ENCODE results near the gene SOX30.

Gene SOX30

DNA sequence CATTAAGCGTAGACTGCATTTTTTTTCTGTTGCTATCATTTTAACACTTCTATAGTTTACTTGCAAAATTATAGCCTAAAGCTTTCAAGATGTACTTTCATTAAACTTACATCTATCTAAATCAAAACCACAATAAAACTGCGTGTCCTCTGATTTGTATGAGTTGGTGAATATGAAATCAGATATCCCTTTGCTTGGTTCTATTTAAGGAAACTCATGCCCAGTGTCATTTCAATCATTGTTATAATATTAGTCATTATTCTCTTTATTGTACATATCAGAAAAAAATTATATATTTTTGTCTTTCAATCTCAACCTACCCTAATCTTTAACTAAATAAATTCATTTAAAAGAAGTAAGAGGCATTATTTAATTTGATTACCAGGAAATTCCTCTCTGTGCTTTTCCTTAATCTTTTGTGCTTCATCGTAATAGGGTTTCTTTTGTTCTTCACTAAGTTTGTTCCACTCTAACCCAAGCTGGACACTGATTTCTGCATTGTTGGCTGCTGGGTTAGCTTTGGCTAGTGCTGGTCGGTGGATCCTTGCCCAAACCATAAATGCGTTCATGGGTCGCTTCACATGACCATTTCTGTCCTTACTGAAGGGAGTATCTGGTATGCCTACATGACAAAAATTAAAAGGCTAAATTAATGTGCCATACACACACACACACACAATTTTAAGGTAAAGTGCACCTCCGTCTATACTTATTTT, 3.8 kb downstream of the SOX30 start:
- Histone ChIP-seq H3K36me3 (ENCODE audit: insufficient read depth, low read length) (no peaks in the 10 kb centered on the region), H3K9me3 (ENCODE audit: control insufficient read depth, insufficient read depth, low read length) (no peaks in the 10 kb centered on the region), H3K9ac (ENCODE audit: low read depth, low read length) (no peak overlapping the region), H3K4me1 (ENCODE audit: insufficient read depth, low read length) (no peaks in the 10 kb centered on the region)

DNA sequence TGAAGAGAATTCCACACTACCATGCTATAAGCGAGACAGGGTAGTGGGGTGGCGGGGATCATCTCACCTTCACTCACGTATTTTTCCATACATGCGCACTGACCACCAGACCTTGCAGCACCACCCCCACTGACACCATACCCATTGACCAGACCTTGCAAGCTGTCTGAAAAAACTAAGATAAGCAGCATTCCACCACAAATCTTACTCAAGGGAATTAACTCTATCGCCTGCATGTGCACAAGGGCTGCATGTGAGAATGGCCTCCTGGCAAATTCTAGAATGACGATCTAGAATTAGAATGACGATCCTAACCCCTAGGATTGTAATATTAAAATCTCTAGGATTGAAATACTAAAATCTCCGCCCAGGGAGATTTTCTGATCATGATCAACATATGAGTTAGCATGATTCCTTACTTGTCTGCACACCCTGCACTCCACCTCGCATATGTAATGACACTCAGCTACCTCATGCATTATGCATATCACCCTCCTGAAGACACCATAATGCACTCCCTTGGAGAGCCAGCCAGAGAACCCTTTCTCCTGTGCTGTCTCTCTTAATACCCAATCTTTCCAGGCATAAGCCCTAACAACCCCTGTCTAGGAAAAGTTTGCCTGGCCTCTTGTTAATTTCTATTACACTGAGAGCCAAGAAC, 11.7 kb downstream of the SOX30 start:
- no peaks in the 10 kb centered on the region for H3K36me3 ChIP-seq (ENCODE audit: insufficient read depth, low read length)
- no peak overlapping the region for H3K9ac ChIP-seq (ENCODE audit: low read depth, low read length)
- H3K9me3 ChIP-seq (ENCODE audit: control insufficient read depth, insufficient read depth, low read length) = no peaks in the 10 kb centered on the region
- H3K4me1 ChIP-seq (ENCODE audit: insufficient read depth, low read length) = no peaks in the 10 kb centered on the region

GRCh38 chr5:157630341-157630740, 21.9 kb downstream of the SOX30 start:
- Histone ChIP-seq H3K9me3 (ENCODE audit: control insufficient read depth, insufficient read depth, low read length) (no peaks in the 10 kb centered on the region), H3K9ac (ENCODE audit: low read depth, low read length) (no peak overlapping the region), H3K36me3 (ENCODE audit: insufficient read depth, low read length) (no peaks in the 10 kb centered on the region), H3K4me1 (ENCODE audit: insufficient read depth, low read length) (no peaks in the 10 kb centered on the region)

- H3K36me3 ChIP-seq (ENCODE audit: insufficient read depth, low read length) = no peaks in the 10 kb centered on the region
- H3K9me3 ChIP-seq (ENCODE audit: control insufficient read depth, insufficient read depth, low read length) = no peaks in the 10 kb centered on the region
- no peaks in the 10 kb centered on the region for H3K4me1 ChIP-seq (ENCODE audit: insufficient read depth, low read length)
- no peak overlapping the region for H3K9ac ChIP-seq (ENCODE audit: low read depth, low read length)
Observed at GRCh38 chr5:157626831-157627230, 25.4 kb downstream of the SOX30 start.

DNA sequence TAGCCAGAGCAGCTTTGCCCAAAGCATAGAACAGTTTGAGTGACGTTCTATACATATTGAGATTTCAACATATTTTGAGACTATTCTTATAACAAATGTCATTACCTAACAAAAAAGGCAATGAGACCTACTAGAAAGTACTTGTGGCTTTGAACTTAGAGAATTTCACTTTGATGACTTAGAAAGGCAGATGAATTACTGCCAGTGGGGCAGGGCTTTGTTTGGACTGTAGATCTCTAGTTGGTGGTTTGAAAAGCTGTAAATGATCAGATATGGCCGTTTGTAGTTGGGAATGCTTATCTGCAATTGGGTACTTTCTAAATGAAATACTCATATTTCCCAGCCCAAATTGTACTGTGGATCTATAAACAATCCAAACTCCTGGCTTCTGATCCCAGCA, 28.1 kb downstream of the SOX30 start:
- Histone ChIP-seq H3K9me3 (ENCODE audit: control insufficient read depth, insufficient read depth, low read length) (no peaks in the 10 kb centered on the region), H3K36me3 (ENCODE audit: insufficient read depth, low read length) (no peaks in the 10 kb centered on the region), H3K9ac (ENCODE audit: low read depth, low read length) (no peak overlapping the region), H3K4me1 (ENCODE audit: insufficient read depth, low read length) (no peaks in the 10 kb centered on the region)

DNA sequence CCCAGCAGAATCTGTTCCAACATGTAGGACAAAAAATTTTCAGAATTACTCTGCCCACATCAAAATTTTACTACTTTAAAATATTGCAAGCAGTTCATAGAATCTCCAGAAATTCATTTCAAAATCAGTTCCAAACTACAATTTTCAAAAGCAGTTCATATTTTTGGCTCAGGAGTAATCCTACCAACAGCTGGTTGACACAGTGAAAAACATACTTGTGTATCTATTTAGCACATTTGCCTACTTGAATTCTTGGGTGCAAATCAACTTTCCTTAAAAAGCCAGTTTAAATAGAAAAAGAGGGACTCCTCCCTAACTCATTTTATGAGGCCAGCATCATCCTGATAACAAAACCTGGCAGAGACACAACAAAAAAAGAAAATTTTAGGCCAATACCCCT, 31.5 kb downstream of the SOX30 start:
- Histone ChIP-seq H3K4me1 (ENCODE audit: insufficient read depth, low read length) (no peaks in the 10 kb centered on the region), H3K9me3 (ENCODE audit: control insufficient read depth, insufficient read depth, low read length) (no peaks in the 10 kb centered on the region), H3K36me3 (ENCODE audit: insufficient read depth, low read length) (no peaks in the 10 kb centered on the region), H3K9ac (ENCODE audit: low read depth, low read length) (no peak overlapping the region)

DNA sequence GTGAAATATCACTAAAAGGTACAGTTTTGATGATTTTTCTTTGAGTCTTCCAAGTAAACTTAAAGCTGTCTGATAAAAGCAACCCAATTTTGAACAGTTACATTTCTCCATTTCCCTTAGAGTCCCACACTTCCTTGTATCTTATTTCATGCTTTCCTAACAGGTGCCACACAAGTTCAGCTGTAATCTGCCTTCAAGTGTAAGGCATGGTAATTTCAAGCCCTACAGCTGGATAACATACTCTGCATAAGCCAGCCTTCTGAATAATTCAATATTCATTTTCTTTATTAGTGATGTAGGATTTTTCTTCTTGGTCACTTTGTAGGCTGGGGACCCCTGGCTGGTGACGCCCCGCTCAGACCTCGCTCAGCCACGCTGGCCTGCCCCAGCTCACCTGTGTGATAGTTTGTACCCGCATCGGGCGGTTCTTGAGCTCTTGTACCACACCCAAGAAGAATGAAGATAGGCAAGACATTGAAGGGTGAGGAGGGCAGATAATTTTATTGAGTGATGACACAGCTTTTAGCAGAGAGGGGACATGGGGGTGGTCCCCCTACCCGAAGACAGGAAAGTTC, 34.0 kb downstream of the SOX30 start:
- no peaks in the 10 kb centered on the region for H3K9me3 ChIP-seq (ENCODE audit: control insufficient read depth, insufficient read depth, low read length)
- no peaks in the 10 kb centered on the region for H3K4me1 ChIP-seq (ENCODE audit: insufficient read depth, low read length)
- H3K9ac ChIP-seq (ENCODE audit: low read depth, low read length) = no peak overlapping the region
- no peaks in the 10 kb centered on the region for H3K36me3 ChIP-seq (ENCODE audit: insufficient read depth, low read length)

DNA sequence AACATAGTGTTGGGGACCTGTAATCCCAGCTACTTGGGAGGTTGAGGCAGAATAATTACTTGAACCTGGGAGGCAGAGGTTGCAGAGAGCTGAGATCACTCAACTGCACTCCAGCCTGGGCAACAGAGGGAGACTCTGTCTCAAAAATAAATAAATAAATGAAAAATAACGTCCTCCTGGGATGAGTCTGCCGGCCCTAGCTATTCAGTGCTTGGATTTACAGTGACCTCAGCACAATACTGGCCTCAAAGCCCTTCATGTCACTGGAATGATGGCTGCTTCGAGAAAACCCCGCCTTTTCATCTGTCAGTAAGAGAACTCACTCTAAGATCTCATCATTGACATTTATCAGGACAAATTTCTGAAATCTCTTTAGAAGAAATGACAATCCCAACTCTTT, 35.5 kb downstream of the SOX30 start:
- H3K9me3 ChIP-seq (ENCODE audit: control insufficient read depth, insufficient read depth, low read length) = no peaks in the 10 kb centered on the region
- H3K36me3 ChIP-seq (ENCODE audit: insufficient read depth, low read length) = no peaks in the 10 kb centered on the region
- H3K9ac ChIP-seq (ENCODE audit: low read depth, low read length) = no peak overlapping the region
- no peaks in the 10 kb centered on the region for H3K4me1 ChIP-seq (ENCODE audit: insufficient read depth, low read length)

DNA sequence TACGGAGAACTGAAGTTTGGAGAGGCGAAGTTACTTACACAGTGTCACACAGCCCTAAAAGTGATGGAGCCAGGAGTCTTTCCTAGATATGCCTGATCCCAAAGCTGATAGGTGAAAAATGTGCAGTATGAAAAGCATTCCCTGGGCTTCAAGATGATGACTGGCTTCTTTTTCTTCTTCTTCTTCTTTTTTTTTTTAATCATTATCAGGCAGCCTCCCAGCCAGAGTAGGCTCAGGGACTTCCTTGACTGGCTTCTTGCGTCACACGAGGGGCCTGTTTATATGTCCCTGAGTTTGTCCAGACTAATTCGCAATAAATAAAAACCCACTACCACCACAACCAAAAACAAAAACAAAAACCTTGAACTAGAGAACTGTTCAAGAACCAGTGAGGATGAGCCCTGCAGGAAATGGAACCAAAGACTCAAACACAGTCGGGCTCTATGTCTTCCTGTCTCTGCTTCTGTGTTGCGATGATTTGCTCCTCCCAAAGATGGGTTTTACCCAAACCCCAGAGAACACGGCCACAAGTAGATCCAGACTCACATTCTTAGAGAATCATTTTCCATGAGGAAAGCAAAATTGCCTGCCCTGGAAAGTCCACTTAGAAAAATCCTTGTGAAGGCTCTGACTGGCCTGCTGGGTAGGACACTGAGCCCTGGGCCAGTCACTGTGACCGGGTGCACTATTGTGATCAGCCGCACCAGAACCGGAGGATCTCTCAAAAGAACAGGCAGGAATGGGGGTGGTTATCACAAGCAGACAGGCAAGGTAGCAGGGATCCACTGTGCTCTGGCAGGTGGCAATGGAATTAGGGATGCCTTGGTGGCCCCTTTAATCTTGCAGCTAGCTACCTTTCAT, 38.6 kb downstream of the SOX30 start:
- no peak overlapping the region for H3K9ac ChIP-seq (ENCODE audit: low read depth, low read length)
- no peaks in the 10 kb centered on the region for H3K36me3 ChIP-seq (ENCODE audit: insufficient read depth, low read length)

DNA sequence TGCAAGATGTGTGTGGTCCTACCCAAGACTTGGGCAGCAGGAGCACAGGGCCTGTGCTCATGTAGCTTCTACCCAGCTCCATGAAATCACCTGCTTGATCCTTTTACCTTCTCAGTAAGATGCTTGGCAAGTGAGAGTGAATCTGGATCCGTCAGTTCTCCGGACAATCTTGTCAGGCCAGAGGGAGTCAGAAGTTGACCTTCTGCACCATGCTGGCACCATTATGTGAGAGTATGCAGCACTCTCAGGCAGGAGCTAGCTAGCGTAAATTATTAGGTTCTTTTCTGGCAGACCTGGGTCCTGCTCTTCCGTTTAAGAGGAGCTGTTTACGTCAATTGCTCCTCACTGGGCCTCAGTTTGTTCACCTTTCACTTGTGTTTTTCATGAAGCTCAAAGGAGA, 39.7 kb downstream of the SOX30 start:
- Histone ChIP-seq H3K4me1 (ENCODE audit: insufficient read depth, low read length) (no peaks in the 10 kb centered on the region), H3K36me3 (ENCODE audit: insufficient read depth, low read length) (no peaks in the 10 kb centered on the region), H3K9ac (ENCODE audit: low read depth, low read length) (no peak overlapping the region), H3K9me3 (ENCODE audit: control insufficient read depth, insufficient read depth, low read length) (no peaks in the 10 kb centered on the region; the same call in 1 of the 2 replicates)

More for the DNA sequence above, 38.6 kb downstream of the SOX30 start:
- Histone ChIP-seq H3K9me3 (ENCODE audit: control insufficient read depth, insufficient read depth, low read length) (no peaks in the 10 kb centered on the region; the same call in 1 of the 2 replicates), H3K4me1 (ENCODE audit: insufficient read depth, low read length) (no peaks in the 10 kb centered on the region)

GRCh38 chr5:157611571-157612476, 40.4 kb downstream of the SOX30 start:
- H3K9me3 ChIP-seq (ENCODE audit: control insufficient read depth, insufficient read depth, low read length) = no peaks in the 10 kb centered on the region; the same call in 1 of the 2 replicates
- no peaks in the 10 kb centered on the region for H3K4me1 ChIP-seq (ENCODE audit: insufficient read depth, low read length)
- no peaks in the 10 kb centered on the region for H3K36me3 ChIP-seq (ENCODE audit: insufficient read depth, low read length)
- no peak overlapping the region for H3K9ac ChIP-seq (ENCODE audit: low read depth, low read length)

DNA sequence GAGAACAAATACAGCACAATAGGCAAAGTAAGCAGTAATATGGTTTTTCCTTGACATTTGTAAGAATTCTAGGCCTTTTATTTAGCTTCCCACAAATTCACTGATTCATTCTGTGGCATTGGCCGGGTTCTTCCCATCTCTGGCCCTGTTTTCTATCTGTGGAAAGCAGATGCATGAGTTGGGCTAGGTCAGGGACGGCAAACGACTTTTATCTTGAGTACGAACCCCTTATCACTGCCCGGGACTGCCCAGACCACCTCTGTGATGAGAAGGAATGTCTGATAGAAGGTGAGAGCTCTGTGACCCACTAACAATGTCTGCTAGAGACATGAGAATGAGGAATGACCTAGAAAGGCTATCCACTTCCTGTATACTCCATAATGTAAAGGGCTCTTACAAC, 41.2 kb downstream of the SOX30 start:
- no peak overlapping the region for H3K9ac ChIP-seq (ENCODE audit: low read depth, low read length)
- no peaks in the 10 kb centered on the region for H3K36me3 ChIP-seq (ENCODE audit: insufficient read depth, low read length)
- no peaks in the 10 kb centered on the region for H3K4me1 ChIP-seq (ENCODE audit: insufficient read depth, low read length)
- no peaks in the 10 kb centered on the region; the same call in 1 of the 2 replicates for H3K9me3 ChIP-seq (ENCODE audit: control insufficient read depth, insufficient read depth, low read length)

DNA sequence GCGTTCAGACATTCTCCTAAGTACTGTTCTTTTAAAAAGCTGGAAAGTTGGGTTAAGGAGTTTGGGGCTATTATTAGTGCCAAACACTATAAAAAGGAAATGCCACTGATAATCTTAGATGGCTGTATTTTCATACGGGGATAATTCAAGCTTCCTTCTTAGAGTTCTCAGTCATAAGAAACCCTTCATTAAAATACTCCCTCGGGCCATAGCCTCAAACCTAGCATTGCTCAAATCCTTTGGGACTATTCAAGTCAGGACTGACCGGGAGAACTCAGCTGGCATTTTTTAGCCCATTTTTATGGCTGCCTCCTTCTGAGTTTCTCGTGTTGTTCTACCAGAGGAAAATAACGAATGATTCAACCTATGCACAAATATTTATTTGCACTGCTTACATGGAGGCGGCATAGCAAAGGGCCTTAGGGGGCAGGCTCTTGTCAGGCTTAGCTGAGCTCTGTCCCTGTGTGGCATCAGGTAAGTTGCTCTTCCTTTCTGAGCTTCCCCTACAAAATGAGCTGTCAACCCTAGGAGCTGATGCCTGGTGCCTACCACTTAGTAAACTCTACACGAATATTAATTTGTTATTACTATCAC, 43.2 kb downstream of the SOX30 start:
- no peaks in the 10 kb centered on the region for H3K36me3 ChIP-seq (ENCODE audit: insufficient read depth, low read length)
- H3K9ac ChIP-seq (ENCODE audit: low read depth, low read length) = no peak overlapping the region
- no peaks in the 10 kb centered on the region; the same call in 1 of the 2 replicates for H3K9me3 ChIP-seq (ENCODE audit: control insufficient read depth, insufficient read depth, low read length)
- H3K4me1 ChIP-seq (ENCODE audit: insufficient read depth, low read length) = no peaks in the 10 kb centered on the region
